Hematopoietic multipotent progenitor cell (in vitro differentiated cells): ENCODE results near the gene PRCC. TPM values are rescaled to one million over a fixed set of nuclear protein-coding genes. Genes with fewer than 3 reads are reported as not detected.
A peak's percentile ranks its signal among the peaks of the same experiment; 100 is the strongest.
"Not testable (repeated sequence)": the region's sequence is repeated elsewhere in the genome, so short reads cannot be mapped to it uniquely, and the experiment has no call there.

ENCODE experiments used
- DNase-seq, 3 donors: peaks; one replicate each; pipeline ENCODE4 v3.0.0-alpha.2; 2011 to 2015; ENCODE audit warnings: low read depth in 2 of 3, low spot score in 2 of 3
- total RNA-seq: library from RNA; depleted of rRNA; stranded (reverse); fragments of >200 nt; gene quantifications from one replicate; pipeline ENCODE4 v1.2.3, GENCODE V29; 2012

PRCC gene
- total RNA-seq, 1 donor: 23.2 TPM

DNA sequence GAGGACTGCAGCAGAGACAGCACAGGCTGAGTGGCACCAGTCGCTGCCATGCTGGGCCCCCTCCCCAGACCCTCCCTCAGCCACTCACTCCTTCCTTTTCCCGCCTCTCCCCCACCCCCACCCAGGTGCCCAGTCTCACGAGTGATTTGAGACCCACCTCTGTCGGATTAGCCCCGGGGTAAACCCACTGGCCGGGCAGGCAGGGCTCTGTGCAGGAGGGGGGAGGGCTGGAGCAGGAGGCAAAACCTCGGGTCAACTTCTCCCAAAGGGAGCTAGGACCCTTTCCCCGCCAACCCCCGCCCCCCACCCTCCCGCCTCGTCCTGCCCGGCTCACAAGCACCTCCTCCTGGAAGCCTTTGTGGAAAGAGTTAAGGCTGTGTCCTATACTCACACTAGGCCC, 23.0 kb upstream of the PRCC start:
- DNase-seq: no peak

DNA sequence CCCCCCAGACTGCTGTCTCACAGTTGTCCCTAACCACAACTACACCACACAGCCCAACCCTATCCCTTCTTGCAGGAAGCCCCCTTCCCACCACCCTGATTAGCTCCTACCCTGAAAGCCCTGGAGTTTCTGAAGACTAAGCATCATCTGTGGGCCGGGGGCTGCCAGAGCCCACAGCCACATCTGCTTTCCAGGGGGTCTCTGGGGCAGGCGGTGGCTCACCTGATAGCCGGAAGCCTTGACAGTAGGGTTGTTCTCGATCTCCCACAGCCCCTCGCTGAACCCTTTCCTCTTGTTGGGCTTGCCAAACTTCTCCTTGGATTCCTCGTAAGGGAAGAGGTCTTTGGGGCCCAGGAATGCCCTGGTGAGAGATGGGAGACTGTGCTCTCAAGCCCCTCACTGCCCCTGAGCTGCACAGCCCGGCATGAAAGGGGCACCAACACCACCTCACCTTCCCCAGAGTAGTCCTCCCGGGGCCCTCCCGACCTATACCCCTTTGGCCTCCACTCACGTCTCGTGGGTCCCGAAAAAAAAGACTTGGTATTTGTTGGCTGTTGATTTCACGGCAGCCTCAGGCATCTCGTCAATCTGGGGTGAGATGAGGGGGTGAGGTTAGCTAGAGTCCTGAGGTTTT, 22.4 kb upstream of the PRCC start:
- no peak for DNase-seq

DNA sequence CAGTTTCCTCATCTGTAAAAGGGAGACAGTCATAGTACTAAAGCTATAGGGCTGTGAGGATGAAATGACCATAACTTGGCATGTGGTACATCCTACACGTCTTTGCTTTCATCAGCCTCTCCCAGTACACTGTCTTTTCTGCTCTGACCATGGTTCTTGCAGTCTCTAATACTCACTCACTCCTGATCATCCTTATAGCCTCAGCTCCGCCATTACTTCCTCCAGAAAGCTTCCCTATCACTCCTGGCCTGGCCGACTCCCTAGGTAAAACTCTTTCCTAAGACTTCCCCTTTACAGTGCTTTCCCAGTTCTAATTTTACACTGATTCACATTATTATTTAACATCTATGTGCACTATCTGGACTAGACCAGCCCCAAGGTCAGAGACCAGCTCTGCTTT, 21.5 kb upstream of the PRCC start:
- DNase-seq: no peak

DNA sequence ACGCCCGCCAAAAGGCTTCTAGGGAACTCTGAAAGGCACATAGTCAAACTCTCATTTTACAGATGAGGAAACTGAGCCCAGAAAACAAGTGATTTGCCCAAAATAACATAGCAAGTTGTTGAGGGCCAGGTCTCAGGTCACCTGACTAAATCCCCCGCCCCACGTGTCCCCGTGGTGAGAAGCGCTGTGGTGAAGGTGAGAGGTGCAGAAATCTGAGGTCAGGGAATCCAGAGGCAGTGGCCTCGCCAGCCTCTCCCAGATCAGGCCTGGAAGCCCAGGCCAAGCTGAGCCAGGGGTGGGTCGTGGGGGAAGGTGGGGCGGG, 21.0 kb upstream of the PRCC start:
- DNase-seq: no peak

DNA sequence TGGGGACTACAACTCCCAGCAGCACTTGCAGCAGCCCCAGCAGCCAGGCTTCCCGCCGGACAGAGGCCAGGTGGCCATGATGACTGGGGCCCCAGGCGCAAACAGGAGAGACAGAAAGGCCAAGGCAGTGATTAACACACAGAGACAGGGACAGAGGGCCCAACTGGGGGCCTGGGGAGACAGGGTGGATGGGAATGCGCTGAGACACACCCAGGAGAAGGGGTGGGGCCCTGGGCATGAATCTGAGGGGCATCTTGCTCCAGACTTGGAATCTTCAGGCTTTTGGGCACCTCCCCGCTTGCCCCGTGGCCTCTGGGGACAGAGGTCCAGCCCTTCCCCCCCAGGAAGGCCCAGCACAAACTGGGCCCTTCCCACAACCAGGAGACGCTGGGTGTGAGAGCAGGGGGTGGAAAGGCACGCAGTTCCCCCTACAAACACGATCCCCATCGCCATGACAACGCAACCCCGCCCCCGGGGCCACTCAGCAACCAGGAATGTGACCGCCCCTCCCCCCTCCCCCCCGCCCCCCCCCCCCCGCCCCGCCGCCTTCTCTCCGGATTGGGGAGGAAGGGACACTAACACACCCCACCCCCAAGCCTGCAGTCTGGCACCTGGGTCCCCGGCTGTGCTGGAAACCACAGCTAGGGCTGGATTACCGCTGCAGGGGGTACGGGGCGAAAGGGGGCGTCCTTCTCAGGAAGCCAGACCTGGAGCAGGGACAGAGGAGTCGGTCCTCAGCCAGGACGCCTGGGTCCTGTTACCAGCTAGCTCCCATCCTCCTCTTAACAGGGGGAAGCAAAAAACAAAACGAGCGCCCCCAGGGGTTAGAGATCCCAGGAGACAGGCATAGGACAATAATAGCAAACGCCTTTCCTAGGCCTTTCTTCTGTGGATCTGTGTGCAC, 20.4 kb upstream of the PRCC start:
- DNase-seq: peak in 2 of 3 donors; percentile 78 to 80

DNA sequence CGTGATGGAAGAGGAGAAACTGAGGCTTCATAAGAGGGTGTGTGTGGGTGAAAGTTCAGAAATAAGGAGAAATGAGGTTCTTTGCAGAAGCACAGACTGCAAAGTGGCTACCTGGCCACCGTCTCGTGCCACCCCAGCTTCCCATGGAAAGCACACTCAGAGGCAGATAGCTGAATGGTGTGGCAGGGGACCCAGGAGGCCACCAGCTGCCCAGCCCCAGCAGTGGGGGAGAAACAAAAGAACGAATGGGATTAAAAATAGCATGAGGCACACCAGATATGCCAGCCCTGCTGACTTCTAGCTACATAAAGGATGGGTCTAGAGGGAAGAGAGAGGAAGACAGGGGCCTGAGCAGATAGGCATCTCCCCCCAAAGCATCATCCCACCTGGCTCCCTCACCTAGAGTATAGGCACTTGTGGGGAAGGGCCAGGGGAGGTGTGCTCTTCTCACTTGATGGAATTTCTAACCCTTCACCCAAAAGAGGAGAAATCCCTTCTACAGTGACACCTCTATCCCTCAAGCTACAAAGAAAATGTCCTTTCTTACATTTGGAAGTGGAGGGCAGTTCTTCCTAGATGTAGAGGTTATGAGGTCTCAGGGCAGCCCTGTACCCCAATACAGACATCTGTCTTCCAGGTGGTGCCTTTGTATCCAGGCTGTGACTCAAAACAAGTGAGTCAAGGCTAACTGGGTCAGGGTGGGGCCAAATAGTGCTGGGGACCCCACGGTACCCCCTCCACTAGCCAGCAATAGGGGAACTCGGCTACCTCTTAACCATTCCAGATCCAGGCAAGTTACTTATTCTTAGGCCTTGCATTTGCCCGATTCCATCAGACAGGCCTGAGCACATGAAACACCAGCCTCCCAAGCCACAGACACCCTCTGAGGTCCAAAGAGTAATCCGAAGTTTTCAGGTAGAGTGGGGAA, 19.3 kb upstream of the PRCC start:
- no peak for DNase-seq

DNA sequence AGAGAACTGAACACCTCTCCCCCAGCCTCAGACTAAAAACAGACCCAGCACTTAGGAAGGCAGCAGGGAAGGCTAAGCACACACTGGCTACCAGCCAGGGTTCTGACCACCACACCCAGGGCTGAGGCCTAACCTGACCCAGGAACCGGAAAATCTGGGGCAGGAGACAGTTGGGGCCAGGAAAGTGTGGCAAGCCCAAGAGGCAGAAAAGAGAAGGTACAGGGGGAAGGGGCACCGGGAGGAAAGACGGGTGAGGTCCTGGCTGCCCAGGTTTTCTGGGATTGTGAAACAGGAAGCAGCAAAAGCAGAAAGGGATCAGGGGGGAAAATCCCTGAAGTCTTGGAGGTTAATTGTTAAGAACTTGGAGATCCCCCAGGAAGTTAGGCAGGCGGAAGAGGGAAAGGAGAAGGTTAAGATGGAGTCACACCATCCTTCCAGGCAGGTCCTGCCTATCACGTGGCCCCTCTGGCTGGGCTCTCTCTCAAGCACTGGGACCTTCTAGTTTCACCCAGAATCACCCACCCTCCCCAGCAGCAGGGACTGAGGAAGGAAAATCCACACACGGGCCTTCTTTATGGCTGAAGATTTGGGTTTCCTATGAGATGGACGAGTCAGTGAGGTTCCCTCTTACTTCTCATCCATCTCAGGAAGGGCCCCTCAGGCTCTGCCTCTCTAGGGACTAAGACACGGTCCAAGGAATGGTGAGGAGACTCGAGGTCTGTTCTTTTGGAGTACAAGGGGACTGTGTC, 18.5 kb upstream of the PRCC start:
- DNase-seq: no peak

DNA sequence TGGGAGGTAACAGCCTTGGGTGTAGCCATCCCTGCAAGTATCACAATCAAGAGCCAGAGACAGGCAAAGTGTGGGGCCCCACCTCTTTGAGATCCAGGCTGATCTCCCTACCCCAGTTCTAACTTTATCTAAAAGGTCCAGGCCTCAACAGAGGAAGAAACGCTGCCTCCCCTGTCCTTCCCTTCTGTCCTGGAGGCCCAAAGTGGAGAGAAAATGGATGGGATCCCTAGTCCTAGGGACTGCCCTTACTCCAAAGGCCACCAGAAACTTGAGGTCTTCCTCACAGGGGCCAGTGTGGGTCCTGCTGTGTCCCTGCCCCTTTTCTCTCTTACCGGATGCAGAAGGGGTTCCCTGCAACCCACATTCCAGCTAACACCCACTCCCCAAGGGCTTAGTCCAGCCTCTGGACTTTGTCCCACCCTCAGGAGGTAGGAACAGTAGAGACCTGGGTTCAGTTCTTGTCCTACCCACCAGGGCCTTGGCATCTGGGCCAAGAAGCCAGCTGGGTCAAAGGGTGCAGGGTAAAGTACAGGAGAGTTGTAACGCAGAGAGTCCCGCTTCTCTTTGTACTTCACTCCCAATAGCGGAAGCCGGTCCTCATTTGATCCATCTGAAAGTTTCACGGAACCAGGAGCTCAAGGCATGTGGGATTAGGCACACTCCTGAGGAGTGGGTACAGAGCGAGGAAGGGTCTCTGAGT, 17.8 kb upstream of the PRCC start:
- DNase-seq: no peak

DNA sequence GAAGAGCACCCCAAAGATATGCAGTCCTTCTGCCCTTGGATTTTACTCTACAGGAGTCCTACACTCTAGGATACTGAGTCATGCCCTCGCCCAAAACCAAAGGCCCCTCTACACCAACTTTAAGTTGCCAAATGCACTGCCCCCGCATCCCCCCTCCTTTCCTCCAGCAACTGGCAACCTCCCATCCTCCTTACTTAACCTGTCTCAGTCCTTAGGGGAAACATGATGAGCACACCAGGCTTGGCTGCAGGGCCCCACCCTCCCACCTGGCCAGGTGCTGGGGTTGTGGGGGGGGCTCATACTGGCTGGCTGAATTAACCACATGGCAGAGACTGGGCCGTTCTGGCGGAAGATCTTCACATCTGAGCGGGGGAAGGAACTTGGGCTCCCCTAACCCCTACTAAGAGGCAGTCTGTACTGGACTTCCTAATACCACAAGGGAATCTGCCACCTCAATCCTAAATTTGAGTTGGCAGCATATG, 17.1 kb upstream of the PRCC start:
- no peak for DNase-seq

DNA sequence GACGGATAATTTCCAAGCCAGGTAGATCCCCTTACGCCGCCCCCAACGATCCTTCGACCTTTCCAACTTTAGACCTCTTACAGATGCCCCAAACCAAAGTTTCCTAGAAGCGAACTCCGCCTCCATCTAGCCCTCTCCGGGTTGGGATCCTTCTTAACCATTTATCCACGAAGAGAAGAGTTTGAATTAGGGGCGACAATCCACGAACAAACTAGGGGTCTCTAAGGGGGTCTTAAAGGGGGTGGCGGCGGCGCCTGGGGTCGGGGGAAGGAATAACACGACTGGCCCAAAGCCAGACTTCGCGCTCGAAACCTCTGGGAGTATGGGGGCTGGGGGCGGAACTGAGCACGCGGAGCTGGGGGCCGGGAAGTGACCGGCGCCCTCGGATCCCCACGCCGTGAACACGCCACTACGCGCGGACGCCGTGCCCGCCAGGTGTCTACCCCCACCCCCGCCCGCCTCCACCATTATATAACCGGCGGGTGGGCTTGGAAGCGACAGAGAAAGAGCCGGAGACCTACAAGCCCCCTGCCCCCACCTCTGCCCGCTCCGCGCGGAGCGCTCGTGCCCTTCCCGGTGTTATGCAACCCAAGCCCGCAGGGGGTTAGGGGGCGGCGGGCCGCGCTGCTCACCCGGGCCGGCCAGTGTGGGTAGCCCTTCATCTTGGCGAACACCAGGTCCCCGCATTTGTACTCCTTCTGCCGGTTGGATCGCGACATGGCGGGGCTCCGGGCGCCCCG, 16.5 kb upstream of the PRCC start:
- DNase-seq: peak in 1 of 3 donors; percentile 54

DNA sequence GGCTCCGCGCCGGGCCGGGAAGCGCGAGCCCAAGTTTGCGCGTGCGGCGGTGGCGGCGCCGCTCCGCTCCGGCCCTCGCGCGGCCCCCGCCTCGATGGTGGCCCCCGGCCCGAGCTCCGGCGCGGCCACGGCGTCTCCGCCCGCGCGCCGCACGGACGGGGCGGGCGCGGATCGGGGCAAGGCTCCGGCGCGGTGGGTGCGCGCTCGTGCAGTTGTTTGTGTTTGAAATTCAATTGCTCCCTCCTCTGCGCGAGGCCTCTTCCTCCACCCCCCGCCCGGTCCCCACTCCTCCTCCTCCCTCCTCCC, 15.9 kb upstream of the PRCC start, which contains the start of gene HDGF:
Gene HDGF, minus strand, starts transcription at position 225 of the 306 bp plus-strand sequence. CDS start 246 bp downstream, outside the sequence.
- DNase-seq: no peak

DNA sequence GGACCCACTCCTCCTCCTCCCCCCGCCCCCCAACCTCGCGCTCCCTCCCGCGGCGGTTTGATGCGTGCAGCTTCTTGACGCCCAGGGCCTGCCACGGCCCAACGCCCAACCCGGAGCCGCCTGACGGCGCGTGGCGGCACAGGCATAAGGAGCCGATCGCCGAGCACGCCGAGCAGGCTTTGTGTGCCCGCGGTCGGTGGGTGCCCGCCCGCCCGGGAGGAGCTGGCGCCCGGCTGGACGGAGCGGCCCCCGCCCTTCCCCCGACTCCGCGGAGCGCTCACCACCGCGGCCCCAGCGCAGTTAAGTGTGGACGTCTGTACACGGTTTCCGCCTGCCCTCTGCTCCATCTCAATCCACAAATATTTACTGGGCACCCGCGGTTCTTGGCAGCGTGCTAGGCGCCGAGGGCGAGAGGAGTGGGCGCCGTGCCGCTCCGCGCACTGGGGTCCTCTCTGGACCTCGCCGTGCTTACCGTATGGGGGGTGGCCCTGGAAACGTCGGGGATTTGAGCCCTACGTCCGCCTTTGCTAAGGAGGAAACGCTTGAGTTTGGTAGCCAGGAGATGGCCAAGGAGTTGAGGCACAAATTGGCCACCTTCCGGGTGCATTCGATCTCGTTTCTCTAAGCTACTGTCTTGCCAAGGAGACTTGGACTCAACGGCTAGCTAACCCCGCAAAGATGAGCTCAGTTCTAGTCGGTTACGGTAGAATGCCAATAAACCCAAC, 15.4 kb upstream of the PRCC start:
- DNase-seq: peak; percentile 84 to 98 (median 97)

DNA sequence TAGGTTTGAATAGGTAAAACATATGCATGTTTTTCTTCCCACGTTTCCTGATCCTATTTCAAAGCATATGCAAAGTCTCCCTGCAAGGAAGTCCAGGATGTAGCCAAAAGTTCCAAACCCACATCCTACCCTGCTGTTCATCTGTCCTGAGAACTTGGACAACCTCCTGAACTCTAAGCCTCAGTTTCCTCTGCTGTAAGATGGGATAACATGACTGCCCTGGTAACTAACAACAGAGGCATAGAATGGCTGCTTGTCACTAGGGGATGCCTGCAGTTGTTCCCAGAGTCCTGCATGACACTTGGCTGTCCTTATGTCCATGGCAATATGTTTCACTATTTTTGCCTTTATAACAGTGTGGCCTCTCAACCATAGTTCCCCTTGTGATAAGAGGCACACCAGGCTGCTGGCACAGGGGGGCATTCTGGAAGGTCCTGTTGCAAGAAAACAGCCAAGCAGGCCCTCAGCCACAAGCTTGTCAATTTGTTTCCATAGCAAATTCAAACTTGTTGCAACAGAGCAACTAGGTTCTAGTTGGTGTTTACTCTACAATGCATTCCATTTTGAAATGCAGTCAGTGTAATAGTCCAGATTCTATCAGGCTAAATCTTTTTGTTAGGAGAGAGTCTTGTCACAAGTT, 14.4 kb upstream of the PRCC start:
- DNase-seq: peak in 1 of 3 donors; percentile 35

DNA sequence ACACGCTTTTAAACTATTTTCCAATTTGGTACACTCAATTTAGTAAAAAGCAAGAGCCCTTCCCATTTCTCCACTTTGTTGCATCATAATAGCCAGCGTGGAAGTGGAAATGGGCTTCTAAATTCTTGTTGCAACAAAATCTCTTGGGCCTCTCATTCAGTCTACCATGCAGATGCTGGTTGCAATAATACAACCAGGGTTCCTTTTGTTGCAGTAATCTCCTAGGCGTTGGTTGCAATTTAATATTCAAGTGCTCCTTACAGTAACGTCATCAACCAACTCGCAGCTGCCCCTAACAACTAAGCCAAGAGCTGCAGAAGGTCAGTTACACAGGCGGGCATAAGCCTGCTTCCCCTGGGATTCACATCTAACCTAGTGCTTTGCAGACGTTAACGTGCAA, 13.1 kb upstream of the PRCC start:
- no peak for DNase-seq

DNA sequence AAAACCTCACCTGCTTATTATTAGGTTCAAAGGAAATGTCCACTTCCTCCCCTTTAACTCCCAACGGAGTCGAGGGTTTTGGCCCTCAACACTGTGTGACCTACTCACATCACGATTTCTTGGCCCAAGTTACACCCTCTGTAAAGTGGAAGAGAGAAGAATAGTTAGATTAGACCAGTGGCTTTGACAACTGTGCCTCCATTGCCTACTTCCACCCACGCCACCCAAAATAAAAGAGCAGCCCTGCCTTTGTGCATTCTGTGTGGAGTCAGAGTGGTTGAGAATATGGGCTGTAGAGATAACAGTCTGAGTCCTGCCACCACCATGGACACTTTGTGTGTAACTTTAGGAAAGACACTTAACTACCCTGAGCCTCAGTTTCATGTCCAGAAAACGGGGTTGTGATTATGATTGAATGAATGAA, 11.8 kb upstream of the PRCC start:
- DNase-seq: no peak

DNA sequence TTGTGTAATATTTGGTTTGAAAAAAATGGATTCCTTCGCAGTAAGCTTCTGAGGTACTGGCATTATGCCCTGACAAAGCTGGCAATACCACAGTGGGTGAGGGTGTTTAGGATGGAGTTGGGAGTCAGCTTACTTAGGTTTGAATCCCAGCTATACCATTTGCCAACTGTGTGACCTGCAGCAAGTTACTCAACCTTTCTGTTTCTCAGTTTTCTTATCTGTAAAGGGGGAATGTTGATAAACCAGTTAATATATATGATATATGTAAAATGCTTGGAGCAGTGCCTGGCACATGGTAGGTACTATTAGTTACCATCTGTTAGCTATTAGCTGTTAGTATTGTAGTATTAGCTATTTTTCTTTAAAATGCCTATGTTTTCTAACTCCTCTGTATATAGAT, 11.0 kb upstream of the PRCC start:
- DNase-seq: no peak

DNA sequence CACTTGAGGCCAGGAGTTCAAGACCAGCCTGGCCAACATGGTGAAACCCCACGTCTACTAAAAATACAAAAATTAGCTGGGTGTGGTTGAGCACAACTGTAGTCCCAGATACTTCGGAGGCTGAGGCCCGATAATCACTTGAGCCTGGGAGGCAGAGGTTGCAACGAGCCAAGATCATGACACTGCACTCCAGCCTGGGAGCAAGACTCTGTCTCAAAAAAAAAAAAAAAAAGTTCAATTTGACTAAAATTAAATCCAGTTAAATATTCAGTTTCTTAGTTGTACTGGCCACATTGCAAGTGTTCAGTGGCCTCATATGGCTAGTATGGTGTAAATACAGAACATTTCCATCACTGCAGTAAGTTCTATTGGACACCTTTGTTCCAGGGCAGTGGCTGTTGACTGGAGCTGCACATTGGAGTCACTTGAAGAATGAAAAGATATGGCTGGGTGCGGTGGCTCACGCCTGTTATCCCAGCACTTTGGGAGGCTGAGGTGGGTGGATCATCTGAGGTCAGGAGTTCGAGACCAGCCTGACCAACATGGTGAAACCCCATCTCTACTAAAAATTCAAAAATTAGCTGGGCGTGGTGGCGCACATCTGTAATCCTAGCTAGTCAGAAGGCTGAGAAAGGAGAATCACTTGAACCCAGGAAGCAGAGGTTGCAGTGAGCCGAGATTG, 9.6 kb upstream of the PRCC start:
- DNase-seq: not testable (repeated sequence)
